ENCODE data around the gene PRX. TPM values are rescaled to one million over a fixed set of nuclear protein-coding genes. Genes with fewer than 3 reads are reported as not detected.
"Not testable (repeated sequence)": the region's sequence is repeated elsewhere in the genome, so short reads cannot be mapped to it uniquely, and the experiment has no call there.

PRX gene
- polyA plus RNA-seq, 3 donors from 2014 or later, result 0.62 to 13.0 (median 1.2) TPM

GRCh38 chr19:40444825-40445312 lies 31.7 kb upstream of the PRX start:
- peak overlapping the region; percentile 90 to 100 (median 98) for H3K27ac Mint-ChIP-seq
- H3K27me3 Mint-ChIP-seq (ENCODE audit: low read depth in 3 of 3), result peaks cover 15 to 17% (median 15%) of the 10 kb centered on the region in 3 donors
- peaks cover 0 to 4% (median 0%) of the 10 kb centered on the region in 3 donors for H3K36me3 Mint-ChIP-seq
- no peak for DNase-seq
- H3K4me1 Mint-ChIP-seq, result peaks cover 20 to 21% of the 10 kb centered on the region in 2 donors
- H3K9me3 Mint-ChIP-seq, result no peaks in the 10 kb centered on the region
- peak overlapping the region; percentile 95 to 100 (median 99) for H3K4me3 Mint-ChIP-seq

- Mint-ChIP-seq H3K4me1 (peaks cover 20 to 21% of the 10 kb centered on the region in 2 donors), H3K36me3 (peaks cover 0 to 4% (median 0%) of the 10 kb centered on the region in 3 donors), H3K27me3 (ENCODE audit: low read depth in 3 of 3) (peaks cover 15 to 17% (median 16%) of the 10 kb centered on the region in 3 donors)
Measured at GRCh38 chr19:40444000-40444824, 31.0 kb upstream of the PRX start, which contains the start of gene SERTAD3. Gene SERTAD3 (minus strand): TSS chr19:40444335. CDS start chr19:40442080, 2,255 bp downstream.

GRCh38 chr19:40443131-40443999 lies 30.2 kb upstream of the PRX start:
- Mint-ChIP-seq H3K4me1 (peaks cover 20 to 21% of the 10 kb centered on the region in 2 donors), H3K27ac (peak overlapping the region; percentile 97 to 100 (median 98)), H3K9me3 (no peaks in the 10 kb centered on the region), H3K4me3 (peak overlapping the region; percentile 95 to 100 (median 99)), H3K36me3 (peaks cover 0 to 4% (median 0%) of the 10 kb centered on the region in 3 donors), H3K27me3 (ENCODE audit: low read depth in 3 of 3) (peaks cover 15 to 17% (median 16%) of the 10 kb centered on the region in 3 donors)
- peak; percentile 99 for DNase-seq

More at GRCh38 chr19:40444000-40444824, 31.0 kb upstream of the PRX start, which contains the start of gene SERTAD3:
- DNase-seq, result peak; percentile 98
- H3K27ac Mint-ChIP-seq, result peak within 1 kb of the TSS; percentile 97 to 100 (median 98)
- no peaks in the 10 kb centered on the region for H3K9me3 Mint-ChIP-seq
- H3K4me3 Mint-ChIP-seq, result peak within 1 kb of the TSS; percentile 95 to 100 (median 99)

GRCh38 chr19:40442328-40443130 lies 29.4 kb upstream of the PRX start:
- DNase-seq, result no peak
- Mint-ChIP-seq H3K36me3 (peaks cover 0 to 4% (median 0%) of the 10 kb centered on the region in 3 donors), H3K4me3 (peak overlapping the region; percentile 95 to 100 (median 99)), H3K9me3 (no peaks in the 10 kb centered on the region), H3K27ac (peak overlapping the region; percentile 91 to 100 (median 98)), H3K4me1 (peaks cover 20 to 21% of the 10 kb centered on the region in 2 donors), H3K27me3 (ENCODE audit: low read depth in 3 of 3) (peaks cover 15 to 18% (median 17%) of the 10 kb centered on the region in 3 donors)

GRCh38 chr19:40441719-40442253 lies 28.6 kb upstream of the PRX start:
- peaks cover 0 to 4% (median 0%) of the 10 kb centered on the region in 3 donors for H3K36me3 Mint-ChIP-seq

GRCh38 chr19:40438284-40438683 lies 25.1 kb upstream of the PRX start:
- Mint-ChIP-seq H3K4me3 (no peak overlapping the region), H3K4me1 (peaks cover 19 to 22% of the 10 kb centered on the region in 2 donors), H3K27ac (peak overlapping the region in 2 of 6 donors; percentile 18 to 65), H3K27me3 (ENCODE audit: low read depth in 3 of 3) (peaks cover 8 to 10% (median 8%) of the 10 kb centered on the region in 3 donors), H3K36me3 (peaks cover 0 to 7% (median 0%) of the 10 kb centered on the region in 3 donors), H3K9me3 (peaks cover 0 to 1% (median 0%) of the 10 kb centered on the region in 6 donors)
- DNase-seq, result no peak

More at GRCh38 chr19:40441719-40442253, 28.6 kb upstream of the PRX start:
- Mint-ChIP-seq H3K9me3 (no peaks in the 10 kb centered on the region), H3K4me1 (peaks cover 20 to 21% of the 10 kb centered on the region in 2 donors), H3K27me3 (ENCODE audit: low read depth in 3 of 3) (peaks cover 15 to 18% (median 17%) of the 10 kb centered on the region in 3 donors), H3K4me3 (peak overlapping the region in 3 of 5 donors; percentile 95 to 100 (median 98)), H3K27ac (peak overlapping the region; percentile 91 to 100 (median 98))
- no peak for DNase-seq

GRCh38 chr19:40433391-40434216 lies 20.4 kb upstream of the PRX start:
- Mint-ChIP-seq H3K4me3 (peak overlapping the region; percentile 89 to 97 (median 92)), H3K27ac (peak overlapping the region; percentile 94 to 100 (median 96)), H3K36me3 (peaks cover 0 to 3% (median 0%) of the 10 kb centered on the region in 3 donors), H3K27me3 (ENCODE audit: low read depth in 3 of 3) (peaks cover 3 to 5% (median 3%) of the 10 kb centered on the region in 3 donors), H3K4me1 (peaks cover 10 to 12% of the 10 kb centered on the region in 2 donors), H3K9me3 (peaks cover 0 to 1% (median 0%) of the 10 kb centered on the region in 6 donors)
- DNase-seq, result peak; percentile 67 to 70 (median 69)

GRCh38 chr19:40432760-40433159 lies 19.6 kb upstream of the PRX start:
- peak overlapping the region in 5 of 6 donors; percentile 71 to 100 (median 95) for H3K27ac Mint-ChIP-seq
- not testable (repeated sequence) for H3K27me3 Mint-ChIP-seq (ENCODE audit: low read depth in 3 of 3); H3K9me3 Mint-ChIP-seq; DNase-seq; H3K36me3 Mint-ChIP-seq
- H3K4me3 Mint-ChIP-seq, result peak overlapping the region; percentile 89 to 97 (median 92)
- peaks cover 10 to 12% of the 10 kb centered on the region in 2 donors for H3K4me1 Mint-ChIP-seq

- Mint-ChIP-seq H3K4me1 (peaks cover 10 to 13% of the 10 kb centered on the region in 2 donors), H3K4me3 (peak overlapping the region in 3 of 5 donors; percentile 40 to 68 (median 44)), H3K27me3 (ENCODE audit: low read depth in 3 of 3) (peaks cover 1 to 5% (median 3%) of the 10 kb centered on the region in 3 donors), H3K27ac (peak overlapping the region in 2 of 6 donors; percentile 3 to 74), H3K9me3 (peaks cover 0 to 1% (median 0%) of the 10 kb centered on the region in 6 donors), H3K36me3 (peaks cover 0 to 3% (median 0%) of the 10 kb centered on the region in 3 donors)
- DNase-seq, result no peak
Measured at GRCh38 chr19:40431698-40432097, 18.5 kb upstream of the PRX start.

GRCh38 chr19:40430242-40430641 lies 17.1 kb upstream of the PRX start:
- H3K36me3 Mint-ChIP-seq; DNase-seq; H3K4me3 Mint-ChIP-seq; H3K27ac Mint-ChIP-seq; H3K9me3 Mint-ChIP-seq; H3K27me3 Mint-ChIP-seq (ENCODE audit: low read depth in 3 of 3): not testable (repeated sequence)
- peaks cover 19% of the 10 kb centered on the region in 2 donors for H3K4me1 Mint-ChIP-seq

GRCh38 chr19:40428197-40428596 lies 15.0 kb upstream of the PRX start:
- H3K4me3 Mint-ChIP-seq, DNase-seq, H3K9me3 Mint-ChIP-seq, H3K36me3 Mint-ChIP-seq, H3K27ac Mint-ChIP-seq: not testable (repeated sequence)
- H3K27me3 Mint-ChIP-seq (ENCODE audit: low read depth in 3 of 3), result peaks cover 9 to 14% (median 13%) of the 10 kb centered on the region in 3 donors
- peaks cover 20 to 24% of the 10 kb centered on the region in 2 donors for H3K4me1 Mint-ChIP-seq

Measured in immature natural killer cell (primary cell).